Smooth muscle cell (in vitro differentiated cells): ENCODE results near the gene SCO2. TPM values are rescaled to one million over a fixed set of nuclear protein-coding genes. Genes with fewer than 3 reads are reported as not detected.

Source experiments
- DNase-seq: peaks from one replicate; lab custom pipeline; 2025; ENCODE audit not compliant: unreplicated experiment; lab: John Stamatoyannopoulos, UW
- H2AFZ ChIP-seq: fragments of 200-600 bp; sonication (generic); 2 replicates; pipeline ENCODE4 v1.6.0; 2016; ENCODE audit warnings: antibody characterized with exemption, low read depth, mild to moderate bottlenecking
- H3F3A ChIP-seq: fragments of 200-600 bp; sonication (generic); 2 replicates; pipeline ENCODE4 v1.6.0; 2017; ENCODE audit warnings: antibody characterized with exemption, low read depth
- H3K27ac ChIP-seq: fragments of 200-600 bp; sonication (generic); 2 replicates; pipeline ENCODE4 v1.5.1; 2016; ENCODE audit warnings: low read depth, mild to moderate bottlenecking
- H3K27me3 ChIP-seq: fragments of 200-600 bp; sonication (generic); 2 replicates; pipeline ENCODE4 v1.6.1; 2016; ENCODE audit warnings: low read depth, mild to moderate bottlenecking
- H3K36me3 ChIP-seq: fragments of 200-600 bp; sonication (generic); 2 replicates; pipeline ENCODE4 v1.5.1; 2016; ENCODE audit warnings: low read depth
- H3K4me1 ChIP-seq: fragments of 200-600 bp; sonication (generic); 2 replicates; pipeline ENCODE4 v1.5.1; 2016; ENCODE audit warnings: low read depth
- H3K4me2 ChIP-seq: fragments of 200-600 bp; sonication (generic); 2 replicates; pipeline ENCODE4 v1.6.0; 2016; ENCODE audit warnings: mild to moderate bottlenecking
- H3K4me3 ChIP-seq: fragments of 200-600 bp; sonication (generic); 2 replicates; pipeline ENCODE4 v1.5.1; 2016; ENCODE audit warnings: mild to moderate bottlenecking
- H3K79me2 ChIP-seq: fragments of 200-600 bp; sonication (generic); 2 replicates; pipeline ENCODE4 v1.6.0; 2016; ENCODE audit warnings: low read depth, mild to moderate bottlenecking
- H3K9ac ChIP-seq: fragments of 200-600 bp; sonication (generic); 2 replicates; pipeline ENCODE4 v1.6.0; 2016; ENCODE audit warnings: low read depth
- H3K9me3 ChIP-seq: fragments of 200-600 bp; sonication (generic); replicated peaks from 2 replicates; pipeline ENCODE4 v1.5.1; 2016; ENCODE audit warnings: low read depth
- H4K20me1 ChIP-seq: fragments of 200-600 bp; sonication (generic); 2 replicates; pipeline ENCODE4 v1.6.0; 2016; ENCODE audit warnings: low read depth
- CTCF ChIP-seq: fragments of 200-600 bp; sonication (generic); IDR thresholded peaks from 2 replicates; pipeline ENCODE4 v1.5.1; 2017; ENCODE audit warnings: borderline replicate concordance, mild to moderate bottlenecking, antibody characterized with exemption; ENCODE audit not compliant: insufficient read depth, poor library complexity, severe bottlenecking
- WGBS: methylation state at CpG from one replicate; pipeline ENCODE4 v1.1.7; 2016; ENCODE audit warnings: low lambda C conversion rate; 5-methylcytosine and 5-hydroxymethylcytosine counted together
- polyA plus RNA-seq: library from polyadenylated mRNA; unstranded; fragments of >200 nt; fragmentation: Nextera tagmentation; extraction: Ambion mirVana; gene quantifications from 2 replicates; pipeline ENCODE4 v1.2.1, GENCODE V29; 2016
- total RNA-seq: library from RNA; depleted of rRNA; stranded (reverse); fragments of >200 nt; gene quantifications from 2 replicates; pipeline ENCODE4 v1.2.3, GENCODE V29; 2014

The SCO2 gene
- total and polyA plus RNA-seq, 2 experiments from 2014 or later, result 1.5 to 22.6 TPM

- Histone ChIP-seq H3K9me3 (no peaks in the 10 kb centered on the region), H3K36me3 (no peaks in the 10 kb centered on the region), H2AFZ (no peak overlapping the region), H3K79me2 (peaks cover 3% of the 10 kb centered on the region), H4K20me1 (no peaks in the 10 kb centered on the region), H3K9ac (no peak overlapping the region), H3K27me3 (no peaks in the 10 kb centered on the region), H3F3A (no peaks in the 10 kb centered on the region), H3K4me1 (no peaks in the 10 kb centered on the region), H3K27ac (no peak overlapping the region), H3K4me3 (no peak overlapping the region), H3K4me2 (no peak overlapping the region)
- WGBS, result 73% methylated on average over 16 of the region's 34 CpGs
- TF ChIP-seq CTCF, result no peak
- DNase-seq, result no peak
Measured at GRCh38 chr22:50561401-50562358, 36.3 kb upstream of the SCO2 start.

- Histone ChIP-seq H3F3A (no peaks in the 10 kb centered on the region), H3K79me2 (peaks cover 3% of the 10 kb centered on the region), H2AFZ (no peak overlapping the region), H3K4me2 (no peak overlapping the region), H3K27me3 (no peaks in the 10 kb centered on the region), H4K20me1 (no peaks in the 10 kb centered on the region), H3K4me1 (no peaks in the 10 kb centered on the region), H3K27ac (no peak overlapping the region), H3K36me3 (no peaks in the 10 kb centered on the region), H3K9ac (no peak overlapping the region), H3K9me3 (no peaks in the 10 kb centered on the region), H3K4me3 (no peak overlapping the region)
- DNase-seq, result no peak
- TF ChIP-seq CTCF, result no peak
- WGBS, result 88% methylated on average over 3 of the region's 3 CpGs
Measured at GRCh38 chr22:50560034-50560433, 34.6 kb upstream of the SCO2 start.

GRCh38 chr22:50556703-50557102, 31.3 kb upstream of the SCO2 start:
- no peaks in the 10 kb centered on the region for H4K20me1 ChIP-seq
- H3K27ac ChIP-seq, result no peak overlapping the region
- no peaks in the 10 kb centered on the region for H3K27me3 ChIP-seq
- no peaks in the 10 kb centered on the region for H3K9me3 ChIP-seq
- no peaks in the 10 kb centered on the region for H3K4me1 ChIP-seq
- DNase-seq, result no peak
- no peak overlapping the region for H3K4me2 ChIP-seq
- H3K9ac ChIP-seq, result no peak overlapping the region
- no peak overlapping the region for H3K4me3 ChIP-seq
- no peak overlapping the region for H2AFZ ChIP-seq
- no peaks in the 10 kb centered on the region for H3K79me2 ChIP-seq
- H3F3A ChIP-seq, result no peaks in the 10 kb centered on the region
- 85% methylated on average over 5 of the region's 5 CpGs for WGBS
- H3K36me3 ChIP-seq, result no peaks in the 10 kb centered on the region
- no peak for TF ChIP-seq CTCF
